Inflammatory macrophage (primary cell): ENCODE data around the gene ART1.

Source experiments
- DNase-seq, 2 donors: peaks; one replicate each; pipeline ENCODE4 v3.0.0-alpha.2; 2020 to 2022

Gene ART1

DNA sequence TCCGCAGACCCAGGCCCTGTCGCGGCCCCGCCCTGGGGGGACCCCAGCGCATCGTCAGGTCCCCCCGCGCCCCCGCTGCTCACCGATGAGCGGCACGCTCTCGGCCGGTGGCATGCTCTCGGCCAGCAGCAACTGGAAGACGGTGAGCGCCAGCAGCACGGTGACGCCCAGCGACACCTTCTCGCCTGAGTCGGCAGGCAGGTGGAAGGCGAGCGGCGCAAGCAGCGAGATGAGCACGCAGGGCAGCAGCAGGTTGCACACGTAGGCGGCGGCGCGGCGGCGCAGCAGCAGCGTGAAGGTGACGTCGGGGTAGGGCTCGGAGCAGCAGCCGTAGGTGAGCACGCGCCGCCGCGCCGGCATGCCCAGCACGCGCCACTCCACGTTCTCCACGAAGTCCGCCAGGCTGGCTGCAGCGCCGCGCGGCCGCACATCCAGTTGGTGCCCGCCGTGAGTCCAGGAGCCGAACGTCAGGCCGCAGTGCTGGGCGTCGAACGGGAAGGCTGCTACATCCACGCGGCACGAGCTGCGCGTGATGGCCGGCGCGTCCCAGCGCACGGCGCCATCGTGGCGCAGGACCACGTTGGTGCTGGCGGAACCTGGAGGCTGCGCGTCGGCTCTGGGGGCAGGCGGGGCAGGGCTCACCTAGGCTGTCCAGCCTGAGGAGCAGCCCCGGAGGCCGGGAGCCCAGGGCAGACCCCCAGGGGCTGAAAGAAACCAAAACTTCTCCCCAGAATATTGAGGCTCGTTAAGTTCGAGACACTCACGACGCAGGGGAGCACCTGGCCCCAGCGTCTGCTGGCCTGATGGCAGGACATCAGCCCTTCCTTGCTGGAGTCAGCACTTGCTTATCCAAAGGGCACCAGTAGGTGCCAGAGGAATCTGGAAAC is 22.5 kb downstream of the ART1 start:
- DNase-seq: no peak

GRCh38 chr11:3669128-3669527 is 24.2 kb downstream of the ART1 start:
- DNase-seq: no peak

- DNase-seq: no peak
Observed at GRCh38 chr11:3669742-3670183, 24.8 kb downstream of the ART1 start.

DNA sequence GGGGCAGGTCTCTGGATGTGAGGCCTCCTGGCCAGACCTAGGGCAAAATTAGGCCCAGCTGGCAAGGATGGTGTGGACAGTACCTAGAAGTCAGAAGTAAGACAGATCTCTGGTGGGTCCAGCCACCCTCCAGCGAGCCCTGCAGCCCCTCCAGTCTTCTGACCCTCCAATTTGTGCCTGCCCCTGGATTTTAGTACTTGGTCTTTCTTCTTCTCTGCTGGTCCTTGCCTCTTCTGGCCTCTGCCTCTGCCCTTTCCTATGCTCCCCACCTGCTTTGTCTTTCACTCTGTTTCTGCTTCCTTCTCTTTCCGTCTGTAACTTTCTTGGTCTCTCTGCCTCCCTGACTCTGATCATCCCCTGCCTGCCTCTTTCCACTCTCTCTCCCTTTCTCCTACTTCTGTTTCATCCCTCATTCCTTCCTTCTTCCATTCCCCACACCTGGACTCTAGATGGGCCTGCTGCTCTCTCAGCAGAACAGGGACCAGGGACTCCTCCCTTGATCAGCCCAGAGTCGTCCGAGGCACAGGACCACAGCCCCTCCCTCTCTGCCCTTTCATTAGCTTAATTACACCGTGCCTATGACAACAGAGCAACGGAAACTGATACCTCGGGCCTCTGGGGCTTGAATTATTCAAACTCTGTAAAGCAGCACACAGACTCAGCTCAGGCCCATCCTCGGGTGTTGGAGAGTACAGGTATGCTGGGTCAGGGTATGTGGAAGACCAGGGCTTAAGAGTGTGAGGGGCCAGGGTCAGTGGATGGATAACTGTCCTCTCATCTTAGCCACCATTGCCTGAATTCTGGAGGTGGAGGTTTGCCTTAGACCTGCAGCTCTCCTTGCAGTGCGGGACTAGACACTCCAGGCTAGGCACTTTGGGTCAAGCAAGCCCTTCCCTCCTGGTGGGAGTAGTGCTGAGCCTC is 26.7 kb downstream of the ART1 start, which contains the start of gene CHRNA10:
CHRNA10 (minus strand) TSS at position 51 of the 921 bp plus-strand sequence. CDS start 72 bp downstream, outside the sequence.
- DNase-seq: no peak

DNA sequence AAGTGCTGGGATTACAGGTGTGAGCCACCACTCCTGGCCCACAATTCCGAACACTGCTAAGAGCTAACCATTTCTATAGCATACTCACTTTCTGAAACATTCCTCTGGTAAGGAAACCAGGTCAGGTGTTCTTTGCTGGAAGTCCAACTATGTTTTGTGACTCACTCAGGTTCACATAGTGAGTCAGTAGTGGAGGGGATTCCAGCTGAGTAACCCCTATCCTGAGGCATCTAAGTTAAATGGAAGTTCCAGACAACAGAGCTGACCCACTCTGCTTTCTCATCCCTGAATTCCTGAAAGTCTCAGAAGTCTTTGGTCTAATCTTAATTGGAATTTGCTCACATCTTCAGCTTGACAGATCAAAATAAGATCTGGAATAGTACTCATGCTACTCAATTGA is 29.3 kb downstream of the ART1 start:
- DNase-seq: no peak

DNA sequence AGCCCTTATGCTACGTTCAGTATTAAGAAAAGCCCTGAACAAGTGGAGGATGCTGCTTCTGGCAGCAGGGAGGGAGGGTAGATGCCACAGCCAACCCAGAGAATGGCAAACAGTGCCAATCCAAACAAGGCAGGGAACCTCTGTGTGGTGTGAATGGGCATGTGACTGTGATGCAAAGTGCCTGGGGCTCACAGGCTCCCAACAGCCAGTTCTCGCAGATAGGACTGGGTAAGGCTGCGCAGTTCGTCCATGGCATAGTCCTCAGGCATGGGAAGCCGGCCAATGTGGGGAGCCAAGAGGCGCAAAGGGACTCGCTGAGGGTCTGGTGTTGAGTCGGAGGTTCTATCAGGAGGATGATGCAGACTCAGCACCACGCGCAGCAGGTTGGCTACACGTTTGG is 31.0 kb downstream of the ART1 start:
- no peak for DNase-seq

DNA sequence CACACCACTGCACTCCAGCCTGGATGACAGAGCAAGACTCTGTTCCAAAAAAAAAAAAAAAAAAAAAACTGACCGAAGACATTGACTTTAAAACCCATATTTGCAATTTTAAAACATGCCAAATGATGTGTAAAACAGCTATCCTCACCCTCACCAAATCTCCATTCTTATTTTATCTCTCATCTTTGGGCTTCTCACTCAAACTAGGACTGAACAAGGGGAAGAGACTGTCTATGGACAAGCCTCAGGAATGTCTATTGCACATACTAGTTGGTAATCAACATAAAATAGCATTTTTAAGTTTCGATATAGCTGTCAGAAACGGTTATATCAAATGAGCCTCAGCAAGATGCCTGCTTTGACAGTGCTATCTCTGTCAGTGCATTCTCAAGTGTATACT is 34.1 kb downstream of the ART1 start:
- DNase-seq: no peak

DNA sequence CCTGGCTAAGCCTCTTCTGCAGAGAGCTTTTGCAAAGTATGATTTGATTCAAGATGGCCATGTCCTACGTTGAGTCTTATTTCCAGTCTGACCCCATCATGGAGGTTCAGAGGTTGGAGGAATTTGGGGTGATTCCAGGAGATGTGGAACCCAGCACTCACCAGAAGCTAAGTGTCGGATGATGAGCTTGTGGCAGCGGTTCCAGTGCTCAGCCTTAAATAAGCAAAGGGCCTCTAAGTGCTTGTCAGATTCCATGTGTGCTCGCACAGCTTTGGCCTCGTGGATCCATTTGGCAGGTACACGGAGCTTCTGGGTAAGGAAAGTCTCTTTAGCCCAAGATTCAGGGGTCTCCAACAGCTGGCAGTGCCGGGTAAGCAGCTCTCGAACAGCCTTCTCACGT is 38.1 kb downstream of the ART1 start:
- no peak for DNase-seq

GRCh38 chr11:3684129-3684818 is 39.3 kb downstream of the ART1 start:
- no peak for DNase-seq

DNA sequence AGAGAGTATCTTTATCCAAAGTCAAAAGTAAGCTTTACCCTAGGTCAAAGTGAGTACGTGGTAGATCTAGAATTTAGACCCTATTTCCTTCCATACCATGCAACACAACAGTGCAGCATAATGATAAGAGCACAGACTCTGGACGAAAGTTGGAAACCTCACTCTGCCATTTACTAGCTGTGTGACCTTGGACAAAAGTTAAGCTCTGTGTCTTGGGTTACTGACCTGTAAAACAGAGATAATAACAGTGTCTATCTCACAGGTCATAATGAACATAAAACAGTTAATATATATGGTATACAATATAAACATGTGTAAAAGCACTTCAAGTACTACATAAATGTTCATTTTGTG is 39.9 kb downstream of the ART1 start:
- no peak for DNase-seq

- no peak for DNase-seq
Observed at GRCh38 chr11:3685923-3686322, 41.0 kb downstream of the ART1 start.

GRCh38 chr11:3686751-3687150 is 41.8 kb downstream of the ART1 start:
- no peak for DNase-seq

- no peak for DNase-seq
Observed at GRCh38 chr11:3700410-3700809, 55.5 kb downstream of the ART1 start.

DNA sequence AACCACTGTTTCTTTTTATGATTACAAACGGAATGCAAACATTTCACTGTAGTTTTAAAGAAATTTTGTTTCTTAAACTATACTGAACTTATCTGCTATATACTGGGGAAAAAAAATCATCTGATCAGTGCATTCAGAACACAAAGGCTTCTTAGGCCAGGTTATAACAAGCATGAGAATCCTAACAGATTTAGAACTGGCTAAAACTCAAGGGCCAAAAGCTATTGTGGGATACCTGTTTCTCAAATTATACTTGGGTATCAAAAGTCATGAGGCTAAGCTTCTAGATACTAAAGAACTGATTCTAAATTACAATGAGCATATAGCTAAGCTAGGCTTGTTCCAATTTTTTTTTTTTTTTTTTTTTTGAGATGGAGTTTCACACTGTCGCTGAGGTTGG is 56.0 kb downstream of the ART1 start:
- DNase-seq: no peak

GRCh38 chr11:3703383-3703782 is 58.5 kb downstream of the ART1 start:
- DNase-seq: no peak

DNA sequence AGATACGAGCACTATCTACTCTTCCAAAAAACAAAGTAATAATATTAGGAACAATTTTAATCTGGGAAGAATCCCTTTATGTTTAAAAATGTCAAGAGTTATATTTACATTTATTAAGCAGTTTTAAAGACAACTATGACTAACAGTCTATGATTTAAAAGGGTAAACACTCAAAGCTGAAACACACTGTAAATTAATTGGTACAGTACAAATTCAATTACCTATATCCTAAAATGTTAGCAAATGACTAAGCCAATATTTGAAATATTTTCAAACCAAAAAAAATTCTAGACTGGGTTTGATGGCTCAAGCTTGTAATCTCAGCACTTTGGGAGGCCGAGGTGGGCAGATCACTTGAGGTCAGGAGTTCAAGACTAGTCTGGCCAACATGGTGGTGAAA is 62.2 kb downstream of the ART1 start:
- DNase-seq: no peak

DNA sequence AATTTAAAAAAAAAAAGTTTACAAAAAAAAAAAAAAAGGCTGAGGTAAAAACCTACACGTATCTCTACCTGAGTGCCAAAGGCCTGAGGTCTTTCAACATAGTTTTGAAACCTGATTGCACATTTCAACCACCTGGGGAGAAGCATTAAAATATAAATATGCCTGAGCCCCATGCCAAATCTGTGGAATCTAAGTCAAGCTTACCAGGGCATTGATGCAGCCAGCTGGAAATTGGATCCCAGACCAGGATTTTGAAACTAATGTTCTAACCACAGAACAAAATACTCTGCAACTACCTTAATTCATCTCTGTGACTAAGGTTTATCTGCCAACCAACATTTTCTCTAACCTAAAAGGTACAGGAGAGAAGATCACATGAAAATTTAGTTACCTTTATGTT is 65.0 kb downstream of the ART1 start:
- no peak for DNase-seq

- DNase-seq: peak in 1 of 2 donors; percentile 7
Observed at GRCh38 chr11:3710485-3711259, 65.7 kb downstream of the ART1 start.

DNA sequence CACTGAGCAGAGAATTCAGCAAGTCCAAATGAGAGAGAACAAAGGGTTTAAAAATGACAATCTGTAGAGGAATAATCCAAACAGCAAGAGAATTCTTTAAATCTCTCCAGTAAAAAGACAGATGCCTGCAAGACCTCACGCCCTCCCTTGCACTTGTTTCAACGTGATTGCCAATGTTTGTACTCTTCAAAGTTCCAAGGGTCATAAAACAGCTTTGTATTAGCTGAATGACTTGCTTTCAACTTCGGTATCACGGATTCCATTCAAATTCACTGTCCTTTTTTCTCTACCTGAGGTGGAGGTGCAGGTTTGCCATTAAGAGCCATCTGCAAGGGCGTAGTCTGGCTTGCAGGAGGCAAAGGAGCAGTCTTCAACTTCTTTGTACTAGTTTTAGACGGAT is 67.3 kb downstream of the ART1 start:
- DNase-seq: no peak
